RWPE2 (cell line): ENCODE data around the gene STON2.

Experiments used
- ATAC-seq: fragments of 200-7000 bp; cut with Tn5 transposase; 3 replicates; pipeline ENCODE4 v1.9.1; 2021; ENCODE audit warnings: low read depth
- DNase-seq: peaks from one replicate; pipeline ENCODE4 v3.0.0-alpha.2; 2020; ENCODE audit warnings: low spot score
- H3K27ac ChIP-seq: fragments of 450-650 bp; 2 replicates; pipeline ENCODE4 v1.5.1; 2017; ENCODE audit warnings: mild to moderate bottlenecking; ENCODE audit not compliant: poor library complexity, severe bottlenecking
- H3K27me3 ChIP-seq: fragments of 250-450 bp; sonication (Bioruptor Pico); 2 replicates; pipeline ENCODE4 v1.5.1; 2021; ENCODE audit warnings: mild to moderate bottlenecking, moderate library complexity; ENCODE audit not compliant: insufficient read depth, poor library complexity, severe bottlenecking
- H3K36me3 ChIP-seq: fragments of 250-450 bp; sonication (Bioruptor Pico); 2 replicates; pipeline ENCODE4 v1.5.1; 2020; ENCODE audit warnings: low read depth, mild to moderate bottlenecking, moderate library complexity
- H3K4me1 ChIP-seq: fragments of 250-450 bp; sonication (Bioruptor Pico); 2 replicates; pipeline ENCODE4 v1.5.1; 2021; ENCODE audit warnings: mild to moderate bottlenecking, moderate library complexity; ENCODE audit not compliant: insufficient read depth, poor library complexity, severe bottlenecking
- H3K4me3 ChIP-seq: fragments of 250-450 bp; sonication (Bioruptor Pico); 2 replicates; pipeline ENCODE4 v1.5.1; 2021; ENCODE audit warnings: mild to moderate bottlenecking, moderate library complexity; ENCODE audit not compliant: severe bottlenecking
- H3K9me3 ChIP-seq: fragments of 250-450 bp; sonication (Bioruptor Pico); 2 replicates; pipeline ENCODE4 v1.5.1; 2021; ENCODE audit warnings: mild to moderate bottlenecking, moderate library complexity; ENCODE audit not compliant: severe bottlenecking
- CTCF ChIP-seq: fragments of 450-650 bp; IDR thresholded peaks from one replicate; pipeline ENCODE4 v1.5.1; 2017; ENCODE audit warnings: mild to moderate bottlenecking, moderate library complexity; ENCODE audit not compliant: poor library complexity, severe bottlenecking

Gene STON2

GRCh38 chr14:81446279-81447007 is 46.3 kb upstream of the STON2 start:
- Histone ChIP-seq H3K4me3 (no peak overlapping the region), H3K27me3 (no peaks in the 10 kb centered on the region), H3K9me3 (no peaks in the 10 kb centered on the region), H3K36me3 (no peaks in the 10 kb centered on the region), H3K27ac (no peak overlapping the region), H3K4me1 (no peaks in the 10 kb centered on the region)
- no peak for ATAC-seq
- no peak for TF ChIP-seq CTCF
- no peak for DNase-seq

- Histone ChIP-seq H3K27ac (no peak overlapping the region), H3K27me3 (no peaks in the 10 kb centered on the region), H3K4me1 (no peaks in the 10 kb centered on the region), H3K4me3 (no peak overlapping the region), H3K36me3 (no peaks in the 10 kb centered on the region), H3K9me3 (no peaks in the 10 kb centered on the region)
- ATAC-seq (no peak), DNase-seq (no peak)
- no peak for TF ChIP-seq CTCF
These were observed 41.6 kb upstream of the STON2 start for GRCh38 chr14:81441626-81442134.

DNA sequence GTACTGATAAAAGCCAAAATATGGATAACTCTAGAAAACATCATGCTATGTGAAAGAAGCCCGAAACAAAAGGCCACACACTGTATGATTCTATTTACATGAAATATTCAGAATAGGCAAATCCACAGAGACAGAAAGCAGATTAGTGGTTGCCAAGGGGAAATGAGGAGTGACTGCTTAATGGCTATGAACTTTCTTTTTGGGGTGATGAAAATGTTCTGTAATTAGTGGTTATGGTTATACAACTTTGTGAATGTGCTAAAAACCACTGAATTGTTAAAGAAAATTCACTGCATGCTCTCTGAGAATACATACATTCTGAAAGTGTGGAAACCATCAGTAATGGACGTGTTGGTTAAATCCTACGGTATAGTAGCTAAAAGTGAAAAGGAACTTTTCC is 39.9 kb upstream of the STON2 start:
- TF ChIP-seq CTCF: no peak
- Histone ChIP-seq H3K9me3 (no peaks in the 10 kb centered on the region), H3K4me3 (no peak overlapping the region), H3K36me3 (no peaks in the 10 kb centered on the region), H3K27me3 (no peaks in the 10 kb centered on the region), H3K27ac (no peak overlapping the region), H3K4me1 (peaks cover 3% of the 10 kb centered on the region)
- DNase-seq: no peak
- no peak for ATAC-seq

DNA sequence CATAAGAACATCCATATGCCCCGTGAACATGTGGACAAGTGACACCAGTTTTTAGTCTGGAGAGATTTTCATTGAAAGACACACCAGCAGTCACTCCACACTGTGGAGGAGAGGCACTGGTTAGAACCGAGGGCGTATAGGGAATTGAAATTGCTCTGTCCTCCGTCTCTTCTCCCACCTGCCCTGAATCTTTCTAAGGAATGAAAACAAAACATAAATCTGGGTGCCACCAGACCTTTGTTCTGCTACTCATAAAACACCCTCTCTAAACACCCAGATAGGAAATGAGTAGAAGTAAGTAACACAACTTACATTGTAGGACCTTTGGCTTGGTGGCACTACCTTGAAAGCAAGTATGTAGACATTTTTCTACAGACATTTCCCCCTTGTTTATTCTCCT is 37.1 kb upstream of the STON2 start:
- no peaks in the 10 kb centered on the region for H3K36me3 ChIP-seq
- no peaks in the 10 kb centered on the region for H3K9me3 ChIP-seq
- H3K27ac ChIP-seq: no peak overlapping the region
- H3K4me1 ChIP-seq: peaks cover 15% of the 10 kb centered on the region
- ATAC-seq (no peak), DNase-seq (no peak)
- TF ChIP-seq CTCF: no peak
- no peaks in the 10 kb centered on the region for H3K27me3 ChIP-seq
- H3K4me3 ChIP-seq: no peak overlapping the region
